H1 (cell line): Measurements from ENCODE around the gene TMEM221. TPM values are rescaled to one million over a fixed set of nuclear protein-coding genes. Genes with fewer than 3 reads are reported as not detected.
A peak's percentile ranks its signal among the peaks of the same experiment; 100 is the strongest.

Experiments used
- BACH1 ChIP-seq: IDR thresholded peaks from 2 replicates; pipeline ENCODE4 v1.6.1; 2012; ENCODE audit warnings: low read length, improper control_type of control experiment
- CEBPB ChIP-seq: IDR thresholded peaks from 2 replicates; pipeline ENCODE4 v1.6.1; 2012; ENCODE audit warnings: low read depth, low read length
- CTBP2 ChIP-seq: IDR thresholded peaks from 2 replicates; pipeline ENCODE4 v1.7.0; 2011; ENCODE audit warnings: borderline replicate concordance, mild to moderate bottlenecking, moderate library complexity, mixed read lengths, low read length; ENCODE audit not compliant: insufficient read depth, insufficient read length
- EGR1 ChIP-seq: IDR thresholded peaks from 2 replicates; pipeline ENCODE4 v1.6.1; 2011; ENCODE audit warnings: low read depth, low read length, borderline replicate concordance
- KDM4A ChIP-seq: IDR thresholded peaks from one replicate; pipeline ENCODE4 v1.7.1; 2012; ENCODE audit warnings: low read depth, mild to moderate bottlenecking, moderate library complexity, low read length, inconsistent platforms; ENCODE audit not compliant: severe bottlenecking
- NRF1 ChIP-seq: IDR thresholded peaks from 2 replicates; pipeline ENCODE4 v1.6.1; 2011; ENCODE audit warnings: mild to moderate bottlenecking, low read depth, low read length, improper control_type of control experiment
- POLR2AphosphoS5 ChIP-seq: IDR thresholded peaks from 2 replicates; pipeline ENCODE4 v1.6.1; 2011; ENCODE audit warnings: low read depth, low read length
- RBBP5 ChIP-seq: IDR thresholded peaks from 2 replicates; pipeline ENCODE4 v1.7.1; 2012; ENCODE audit warnings: low read depth, mild to moderate bottlenecking, inconsistent platforms, low read length, moderate library complexity, borderline replicate concordance
- SAP30 ChIP-seq: fragments of 300-600 bp; sonication (generic); IDR thresholded peaks from 2 replicates; pipeline ENCODE4 v1.7.1; 2012; ENCODE audit warnings: low read length, moderate library complexity, mild to moderate bottlenecking, inconsistent platforms; ENCODE audit not compliant: insufficient read depth, insufficient replicate concordance
- SIN3A ChIP-seq, 2 experiments: IDR thresholded peaks in 1 of 2; conservative IDR thresholded peaks in 1 of 2; 2 replicates each; pipeline ENCODE4 v1.6.1; 2011 to 2012; ENCODE audit warnings: low read length in 2 of 2, improper control_type of control experiment in 1 of 2, low read depth in 1 of 2, mild to moderate bottlenecking in 1 of 2
- SIRT6 ChIP-seq: IDR thresholded peaks from one replicate; pipeline ENCODE4 v1.7.1; 2012; ENCODE audit warnings: low read length, inconsistent platforms
- SIX5 ChIP-seq: IDR thresholded peaks from 2 replicates; pipeline ENCODE4 v1.6.1; 2011; ENCODE audit warnings: mild to moderate bottlenecking, low read depth, low read length
- SP1 ChIP-seq: IDR thresholded peaks from 2 replicates; pipeline ENCODE4 v1.6.1; 2011; ENCODE audit warnings: low read depth, low read length
- SP2 ChIP-seq: IDR thresholded peaks from 2 replicates; pipeline ENCODE4 v1.6.1; 2012; ENCODE audit warnings: mild to moderate bottlenecking, low read length, inconsistent platforms
- SP4 ChIP-seq: IDR thresholded peaks from 2 replicates; pipeline ENCODE4 v1.6.1; 2012; ENCODE audit warnings: low read length, inconsistent platforms
- TAF7 ChIP-seq: optimal IDR thresholded peaks from 2 replicates; pipeline ENCODE3; 2011; ENCODE audit warnings: low read depth, mild to moderate bottlenecking, inconsistent platforms, low read length, moderate library complexity, borderline replicate concordance
- TBP ChIP-seq: IDR thresholded peaks from 2 replicates; pipeline ENCODE4 v1.6.1; 2011; ENCODE audit warnings: low read depth, low read length, improper control_type of control experiment
- TCF12 ChIP-seq: IDR thresholded peaks from 2 replicates; pipeline ENCODE4 v1.6.1; 2011; ENCODE audit warnings: low read depth, mild to moderate bottlenecking, low read length
- YY1 ChIP-seq: IDR thresholded peaks from 2 replicates; pipeline ENCODE4 v1.6.1; 2011; ENCODE audit warnings: low read depth, mild to moderate bottlenecking, low read length
- polyA plus RNA-seq, 7 experiments: library from polyadenylated mRNA; depleted of rRNA in 3 of 7; stranded (reverse) in 5 of 7; unstranded in 2 of 7; fragments of >200 nt in 5 of 7; fragments of 200-250 nt in 2 of 7; gene quantifications; 1 replicate in 5 of 7; 2 replicates in 1 of 7; 4 replicates in 1 of 7; pipeline versions ENCODE4 v1.2.1 to v1.2.3, GENCODE V29; 2011 to 2013; ENCODE audit warnings: missing spikeins in 2 of 7, mixed read lengths in 2 of 7
- total RNA-seq: library from RNA; stranded (reverse); fragmentation: NEBNext Ultra II Directional; extraction: Animal tissue kit (Norgen Biotek cat#: 25700); gene quantifications from 2 replicates; pipeline ENCODE4 v1.2.1, GENCODE V29; 2021
- TF ChIP-seq, protein P1 (sequence below): IDR thresholded peaks from 2 replicates; pipeline ENCODE4 v1.6.1; 2012; ENCODE audit warnings: low read length, inconsistent platforms
- TF ChIP-seq, protein P2 (sequence below), 3 experiments: IDR thresholded peaks; 1 replicate in 2 of 3; 2 replicates in 1 of 3; pipeline versions ENCODE4 v1.5.1 to v1.6.1; 2011; ENCODE audit warnings: low read length in 3 of 3, mild to moderate bottlenecking in 3 of 3, inconsistent platforms in 2 of 3, low read depth in 1 of 3, moderate library complexity in 1 of 3; ENCODE audit not compliant: insufficient read depth in 1 of 3; ENCODE audit errors: control extremely low read depth in 1 of 3

TMEM221 gene
- total and polyA plus RNA-seq, 2 of the 8 experiments (the other 6 are each of a cell fraction or from before 2014, with no cell fraction given), result 1.4 to 2.0 TPM

DNA sequence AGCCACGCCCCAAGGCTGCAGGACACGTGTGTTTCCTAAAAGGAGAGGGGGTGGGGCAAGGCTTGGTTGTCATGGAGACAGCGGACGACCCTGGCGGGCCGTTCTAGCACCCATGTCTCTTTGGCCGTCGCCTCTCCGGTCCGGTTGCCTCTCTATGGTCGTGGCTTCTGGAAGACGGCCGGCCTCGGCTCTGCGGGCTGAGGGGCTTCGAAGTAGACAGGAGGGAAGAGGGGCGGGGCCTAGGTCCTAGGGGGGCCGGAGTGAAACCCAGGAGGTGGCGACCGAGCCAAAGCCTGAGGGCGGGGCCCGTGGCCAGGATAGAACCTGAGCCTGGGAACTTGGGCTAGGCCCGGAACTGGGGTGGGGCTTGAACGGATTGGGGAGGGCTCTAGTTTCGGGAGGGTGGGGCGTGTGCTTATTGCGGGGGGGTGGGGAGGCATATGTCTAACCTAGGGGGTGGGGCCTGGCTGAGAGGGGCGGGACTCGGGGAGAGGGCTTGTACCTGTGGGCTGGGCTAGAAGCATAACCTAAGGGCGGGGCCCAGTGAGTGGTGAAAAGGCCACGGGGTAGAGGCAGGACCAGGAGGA, 21.1 kb upstream of the TMEM221 start (continued):
- TF ChIP-seq, protein P1, sequence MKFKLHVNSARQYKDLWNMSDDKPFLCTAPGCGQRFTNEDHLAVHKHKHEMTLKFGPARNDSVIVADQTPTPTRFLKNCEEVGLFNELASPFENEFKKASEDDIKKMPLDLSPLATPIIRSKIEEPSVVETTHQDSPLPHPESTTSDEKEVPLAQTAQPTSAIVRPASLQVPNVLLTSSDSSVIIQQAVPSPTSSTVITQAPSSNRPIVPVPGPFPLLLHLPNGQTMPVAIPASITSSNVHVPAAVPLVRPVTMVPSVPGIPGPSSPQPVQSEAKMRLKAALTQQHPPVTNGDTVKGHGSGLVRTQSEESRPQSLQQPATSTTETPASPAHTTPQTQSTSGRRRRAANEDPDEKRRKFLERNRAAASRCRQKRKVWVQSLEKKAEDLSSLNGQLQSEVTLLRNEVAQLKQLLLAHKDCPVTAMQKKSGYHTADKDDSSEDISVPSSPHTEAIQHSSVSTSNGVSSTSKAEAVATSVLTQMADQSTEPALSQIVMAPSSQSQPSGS, result no peak
- no peak for TF ChIP-seq TBP
- peak; percentile 63 for TF ChIP-seq KDM4A
- no peak for TF ChIP-seq BACH1
- TF ChIP-seq EGR1, result no peak
- no peak for TF ChIP-seq TCF12
- peak; percentile 87 for TF ChIP-seq SAP30
- no peak for TF ChIP-seq YY1
- TF ChIP-seq SP2, result peak; percentile 91
- TF ChIP-seq POLR2AphosphoS5, result no peak
- TF ChIP-seq, protein P2, sequence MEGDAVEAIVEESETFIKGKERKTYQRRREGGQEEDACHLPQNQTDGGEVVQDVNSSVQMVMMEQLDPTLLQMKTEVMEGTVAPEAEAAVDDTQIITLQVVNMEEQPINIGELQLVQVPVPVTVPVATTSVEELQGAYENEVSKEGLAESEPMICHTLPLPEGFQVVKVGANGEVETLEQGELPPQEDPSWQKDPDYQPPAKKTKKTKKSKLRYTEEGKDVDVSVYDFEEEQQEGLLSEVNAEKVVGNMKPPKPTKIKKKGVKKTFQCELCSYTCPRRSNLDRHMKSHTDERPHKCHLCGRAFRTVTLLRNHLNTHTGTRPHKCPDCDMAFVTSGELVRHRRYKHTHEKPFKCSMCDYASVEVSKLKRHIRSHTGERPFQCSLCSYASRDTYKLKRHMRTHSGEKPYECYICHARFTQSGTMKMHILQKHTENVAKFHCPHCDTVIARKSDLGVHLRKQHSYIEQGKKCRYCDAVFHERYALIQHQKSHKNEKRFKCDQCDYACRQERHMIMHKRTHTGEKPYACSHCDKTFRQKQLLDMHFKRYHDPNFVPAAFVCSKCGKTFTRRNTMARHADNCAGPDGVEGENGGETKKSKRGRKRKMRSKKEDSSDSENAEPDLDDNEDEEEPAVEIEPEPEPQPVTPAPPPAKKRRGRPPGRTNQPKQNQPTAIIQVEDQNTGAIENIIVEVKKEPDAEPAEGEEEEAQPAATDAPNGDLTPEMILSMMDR (IDR thresholded peaks at IDR 0.05; ENCODE audit: control extremely low read depth in 1 of 3, insufficient read depth in 1 of 3, low read depth in 1 of 3, low read length in 3 of 3), result no peak
- TF ChIP-seq SP1, result peak; percentile 7; the same call in 1 of the 2 replicates
- no peak for TF ChIP-seq CEBPB
- TF ChIP-seq NRF1, result no peak
- peak; percentile 77 to 98; a peak in 3 of 4 replicates for TF ChIP-seq SIN3A (conservative IDR thresholded peaks at IDR 0.05 in 1 of 2, IDR thresholded peaks at IDR 0.05 in 1 of 2; ENCODE audit: low read depth in 1 of 2, low read length in 2 of 2)
- no peak for TF ChIP-seq TAF7
- no peak for TF ChIP-seq SIX5
- no peak for TF ChIP-seq CTBP2
- TF ChIP-seq RBBP5, result 0 out of 2 replicates have a peak, but pooled peaks have one; percentile 52
- no peak for TF ChIP-seq SP4
- TF ChIP-seq SIRT6, result no peak
